Measurements from ENCODE around the gene MCUB. TPM values are rescaled to one million over a fixed set of nuclear protein-coding genes. Genes with fewer than 3 reads are reported as not detected.

MCUB gene
- total RNA-seq, 1 experiment from 2014 or later = 24.1 TPM

DNA sequence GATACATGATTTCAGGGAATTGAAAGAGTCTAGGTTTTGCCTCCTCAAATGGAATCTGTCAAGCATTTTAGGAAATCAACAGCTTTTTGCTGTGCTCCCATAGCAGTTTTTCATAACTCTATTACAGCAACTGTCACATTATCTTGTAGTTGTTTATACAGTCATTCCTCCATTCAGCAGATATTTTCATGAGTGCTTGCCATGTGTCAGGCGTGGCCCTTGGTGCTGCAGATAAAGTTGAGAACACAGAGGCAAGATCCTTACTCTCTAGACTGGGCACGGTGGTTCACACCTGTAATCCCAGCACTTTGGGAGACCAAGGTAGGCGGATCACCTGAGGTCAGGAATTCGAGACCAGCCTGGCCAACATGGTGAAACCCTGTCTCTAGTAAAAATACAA, 67.3 kb downstream of the MCUB start:
- CTCF ChIA-PET = no interaction called here
- no peak for DNase-seq (ENCODE audit: low read depth, low spot score)
- no peak overlapping the region for H3K27ac ChIP-seq (ENCODE audit: low read length)
- POLR2A ChIA-PET = no interaction called here
- no peaks in the 10 kb centered on the region for H3K9me3 ChIP-seq (ENCODE audit: control insufficient read depth, insufficient read depth, low read depth, low read length)
- H3K36me3 ChIP-seq (ENCODE audit: control insufficient read depth, insufficient read depth, low read length) = no peaks in the 10 kb centered on the region
- H3K27me3 ChIP-seq (ENCODE audit: control insufficient read depth, insufficient read depth, low read length) = no peaks in the 10 kb centered on the region
- TF ChIP-seq POLR2AphosphoS5 (IDR thresholded peaks at IDR 0.05; ENCODE audit: low read depth, low read length) (no peak), TCF7L2 (IDR thresholded peaks at IDR 0.05; ENCODE audit: low read depth, low read length) (no peak)
- TF ChIP-seq, protein P1, sequence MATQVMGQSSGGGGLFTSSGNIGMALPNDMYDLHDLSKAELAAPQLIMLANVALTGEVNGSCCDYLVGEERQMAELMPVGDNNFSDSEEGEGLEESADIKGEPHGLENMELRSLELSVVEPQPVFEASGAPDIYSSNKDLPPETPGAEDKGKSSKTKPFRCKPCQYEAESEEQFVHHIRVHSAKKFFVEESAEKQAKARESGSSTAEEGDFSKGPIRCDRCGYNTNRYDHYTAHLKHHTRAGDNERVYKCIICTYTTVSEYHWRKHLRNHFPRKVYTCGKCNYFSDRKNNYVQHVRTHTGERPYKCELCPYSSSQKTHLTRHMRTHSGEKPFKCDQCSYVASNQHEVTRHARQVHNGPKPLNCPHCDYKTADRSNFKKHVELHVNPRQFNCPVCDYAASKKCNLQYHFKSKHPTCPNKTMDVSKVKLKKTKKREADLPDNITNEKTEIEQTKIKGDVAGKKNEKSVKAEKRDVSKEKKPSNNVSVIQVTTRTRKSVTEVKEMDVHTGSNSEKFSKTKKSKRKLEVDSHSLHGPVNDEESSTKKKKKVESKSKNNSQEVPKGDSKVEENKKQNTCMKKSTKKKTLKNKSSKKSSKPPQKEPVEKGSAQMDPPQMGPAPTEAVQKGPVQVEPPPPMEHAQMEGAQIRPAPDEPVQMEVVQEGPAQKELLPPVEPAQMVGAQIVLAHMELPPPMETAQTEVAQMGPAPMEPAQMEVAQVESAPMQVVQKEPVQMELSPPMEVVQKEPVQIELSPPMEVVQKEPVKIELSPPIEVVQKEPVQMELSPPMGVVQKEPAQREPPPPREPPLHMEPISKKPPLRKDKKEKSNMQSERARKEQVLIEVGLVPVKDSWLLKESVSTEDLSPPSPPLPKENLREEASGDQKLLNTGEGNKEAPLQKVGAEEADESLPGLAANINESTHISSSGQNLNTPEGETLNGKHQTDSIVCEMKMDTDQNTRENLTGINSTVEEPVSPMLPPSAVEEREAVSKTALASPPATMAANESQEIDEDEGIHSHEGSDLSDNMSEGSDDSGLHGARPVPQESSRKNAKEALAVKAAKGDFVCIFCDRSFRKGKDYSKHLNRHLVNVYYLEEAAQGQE (IDR thresholded peaks at IDR 0.05; ENCODE audit: insufficient read depth in 1 of 2, low read depth in 2 of 2, low read length in 1 of 2) = no peak
- intact Hi-C loops (cut with micrococcal nuclease; ENCODE audit: unreplicated experiment) (no loop called here), in situ Hi-C loops (cut with HindIII; ENCODE audit: low pct_unique_long_range_greater_than_20kb, low sequenced_read_pairs) (no loop called here)
- H3K4me3 ChIP-seq (ENCODE audit: low read depth in 2 of 2, low read length in 2 of 2) = no peak overlapping the region
- H3K4me1 ChIP-seq (ENCODE audit: control insufficient read depth, insufficient read depth, low read length) = no peaks in the 10 kb centered on the region
- BruUV-seq (replicated peaks) = no TSS peak
- no peak for ATAC-seq

DNA sequence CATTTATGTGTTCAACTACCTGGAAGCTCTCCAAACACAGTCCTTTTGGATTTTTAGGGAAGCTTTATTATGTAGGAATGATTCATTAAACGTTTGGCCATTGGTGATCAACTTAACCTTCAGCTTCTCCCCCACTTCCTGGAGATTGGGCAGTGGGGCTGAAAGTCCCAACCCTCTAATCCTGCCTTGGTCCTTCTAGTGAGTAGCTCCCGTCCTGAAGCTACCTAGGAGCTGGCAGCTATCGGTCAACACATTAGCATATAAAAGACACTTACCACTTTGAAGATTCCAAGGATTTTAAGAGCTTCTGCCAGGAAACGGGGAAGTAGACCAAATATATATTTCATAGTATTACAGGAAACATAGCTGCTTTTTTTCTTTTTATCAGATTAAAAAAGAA, 69.7 kb downstream of the MCUB start:
- Histone ChIP-seq H3K4me1 (ENCODE audit: control insufficient read depth, insufficient read depth, low read length) (no peaks in the 10 kb centered on the region), H3K27ac (ENCODE audit: low read length) (no peak overlapping the region), H3K9me3 (ENCODE audit: control insufficient read depth, insufficient read depth, low read depth, low read length) (no peaks in the 10 kb centered on the region), H3K36me3 (ENCODE audit: control insufficient read depth, insufficient read depth, low read length) (no peaks in the 10 kb centered on the region), H3K4me3 (ENCODE audit: low read depth in 2 of 2, low read length in 2 of 2) (no peak overlapping the region), H3K27me3 (ENCODE audit: control insufficient read depth, insufficient read depth, low read length) (no peaks in the 10 kb centered on the region)
- TF ChIP-seq TCF7L2 (IDR thresholded peaks at IDR 0.05; ENCODE audit: low read depth, low read length) (no peak), POLR2AphosphoS5 (IDR thresholded peaks at IDR 0.05; ENCODE audit: low read depth, low read length) (no peak), SIN3A (IDR thresholded peaks at IDR 0.05; ENCODE audit: borderline replicate concordance, insufficient read depth, low read depth, low read length) (no peak)
- TF ChIP-seq, protein P1 (IDR thresholded peaks at IDR 0.05; ENCODE audit: insufficient read depth in 1 of 2, low read depth in 2 of 2, low read length in 1 of 2) = no peak
- TF ChIP-seq, protein P2, sequence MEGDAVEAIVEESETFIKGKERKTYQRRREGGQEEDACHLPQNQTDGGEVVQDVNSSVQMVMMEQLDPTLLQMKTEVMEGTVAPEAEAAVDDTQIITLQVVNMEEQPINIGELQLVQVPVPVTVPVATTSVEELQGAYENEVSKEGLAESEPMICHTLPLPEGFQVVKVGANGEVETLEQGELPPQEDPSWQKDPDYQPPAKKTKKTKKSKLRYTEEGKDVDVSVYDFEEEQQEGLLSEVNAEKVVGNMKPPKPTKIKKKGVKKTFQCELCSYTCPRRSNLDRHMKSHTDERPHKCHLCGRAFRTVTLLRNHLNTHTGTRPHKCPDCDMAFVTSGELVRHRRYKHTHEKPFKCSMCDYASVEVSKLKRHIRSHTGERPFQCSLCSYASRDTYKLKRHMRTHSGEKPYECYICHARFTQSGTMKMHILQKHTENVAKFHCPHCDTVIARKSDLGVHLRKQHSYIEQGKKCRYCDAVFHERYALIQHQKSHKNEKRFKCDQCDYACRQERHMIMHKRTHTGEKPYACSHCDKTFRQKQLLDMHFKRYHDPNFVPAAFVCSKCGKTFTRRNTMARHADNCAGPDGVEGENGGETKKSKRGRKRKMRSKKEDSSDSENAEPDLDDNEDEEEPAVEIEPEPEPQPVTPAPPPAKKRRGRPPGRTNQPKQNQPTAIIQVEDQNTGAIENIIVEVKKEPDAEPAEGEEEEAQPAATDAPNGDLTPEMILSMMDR (IDR thresholded peaks at IDR 0.05) = no peak
- BruUV-seq (replicated peaks) = no TSS peak
- POLR2A ChIA-PET = no interaction called here
- DNase-seq (ENCODE audit: low read depth, low spot score) (no peak), ATAC-seq (no peak)
- intact Hi-C loops (cut with micrococcal nuclease; ENCODE audit: unreplicated experiment) = no loop called here
- in situ Hi-C loops (cut with HindIII; ENCODE audit: low pct_unique_long_range_greater_than_20kb, low sequenced_read_pairs) = no loop called here
- CTCF ChIA-PET = no interaction called here
